PC-9 (cell line): ENCODE results near the gene FLNB. TPM values are rescaled to one million over a fixed set of nuclear protein-coding genes. Genes with fewer than 3 reads are reported as not detected.
A peak's percentile ranks its signal among the peaks of the same experiment; 100 is the strongest.

ENCODE experiments used
- BruUV-seq: library from RNA; stranded (reverse); fragments of 400-500 nt; replicated peaks from 2 replicates; lab custom pipeline; 2021; lab: Mats Ljungman, UMichigan
- CTCF ChIA-PET: fragments of 300-600 bp; sonication (Branson Sonifier 250); formaldehyde crosslinking; loops from one replicate; lab custom pipeline; 2022; ENCODE audit warnings: antibody characterized with exemption; lab: Charles Lee
- POLR2A ChIA-PET: fragments of 300-600 bp; sonication (Branson Sonifier 250); formaldehyde crosslinking; loops from one replicate; lab custom pipeline; 2022; ENCODE audit warnings: antibody characterized with exemption; ENCODE audit not compliant: unreplicated experiment; lab: Charles Lee
- DNase-seq, 2 experiments: peaks; one replicate each; pipeline versions ENCODE4 v3.0.0 to v3.0.0-alpha.2; 2015 to 2022; ENCODE audit warnings: mixed read lengths in 1 of 2
- H2AFZ ChIP-seq: fragments of 200-600 bp; sonication (generic); 2 replicates; pipeline ENCODE4 v1.8.1; 2017; ENCODE audit warnings: antibody characterized with exemption
- H3F3A ChIP-seq: fragments of 200-600 bp; sonication (generic); 2 replicates; pipeline ENCODE4 v1.8.1; 2017; ENCODE audit warnings: antibody characterized with exemption, mild to moderate bottlenecking, low read depth; ENCODE audit not compliant: insufficient read depth
- H3K27ac ChIP-seq: fragments of 200-600 bp; sonication (generic); 2 replicates; pipeline ENCODE4 v1.6.1; 2016; ENCODE audit warnings: mixed run types
- H3K27me3 ChIP-seq: fragments of 200-600 bp; sonication (generic); 2 replicates; pipeline ENCODE4 v1.6.1; 2016; ENCODE audit warnings: low read depth, mixed run types; ENCODE audit not compliant: insufficient read depth
- H3K36me3 ChIP-seq: fragments of 200-600 bp; sonication (generic); 2 replicates; pipeline ENCODE4 v1.6.1; 2016; ENCODE audit warnings: low read depth, mixed run types
- H3K4me1 ChIP-seq: fragments of 200-600 bp; sonication (generic); replicated peaks from 2 replicates; pipeline ENCODE4 v1.6.1; 2016; ENCODE audit warnings: mixed run types; ENCODE audit not compliant: insufficient read depth
- H3K4me2 ChIP-seq: fragments of 200-600 bp; sonication (generic); 2 replicates; pipeline ENCODE4 v1.6.1; 2017; ENCODE audit warnings: mixed run types
- H3K4me3 ChIP-seq: fragments of 200-600 bp; sonication (generic); 2 replicates; pipeline ENCODE4 v1.6.1; 2016; ENCODE audit warnings: mixed run types
- H3K79me2 ChIP-seq: fragments of 200-600 bp; sonication (generic); 2 replicates; pipeline ENCODE4 v1.6.1; 2017; ENCODE audit warnings: low read depth, mixed run types
- H3K9me2 ChIP-seq: fragments of 200-600 bp; sonication (generic); 2 replicates; pipeline ENCODE4 v1.8.1; 2017; ENCODE audit warnings: mild to moderate bottlenecking; ENCODE audit not compliant: insufficient read depth
- H3K9me3 ChIP-seq: fragments of 200-600 bp; sonication (generic); 2 replicates; pipeline ENCODE4 v1.8.1; 2016; ENCODE audit warnings: low read depth; ENCODE audit not compliant: insufficient read depth
- H4K20me1 ChIP-seq: fragments of 200-600 bp; sonication (generic); 2 replicates; pipeline ENCODE4 v1.8.1; 2017; ENCODE audit not compliant: insufficient read depth
- CTCF ChIP-seq: fragments of 200-600 bp; sonication (generic); conservative IDR thresholded peaks from 2 replicates; pipeline ENCODE4 v1.6.1; 2017; ENCODE audit warnings: mixed run types, antibody characterized with exemption, mild to moderate bottlenecking, moderate library complexity
- EZH2 ChIP-seq: fragments of 200-600 bp; sonication (generic); IDR thresholded peaks from 2 replicates; pipeline ENCODE4 v1.8.0; 2017; ENCODE audit warnings: antibody characterized with exemption, low read depth
- intact Hi-C: fragments of 100-400 bp; cut with micrococcal nuclease; formaldehyde crosslinking; loops from one replicate; pipeline ENCODE4 v1.10.0; 2022; ENCODE audit not compliant: unreplicated experiment
- total RNA-seq: library from RNA; stranded (reverse); gene quantifications from 2 replicates; pipeline ENCODE4 v1.2.3, GENCODE V29; 2021

The FLNB gene
- total RNA-seq, 1 experiment from 2014 or later, result 349 TPM

GRCh38 chr3:58009749-58010535 is 1.7 kb downstream of the FLNB start:
- H3K4me3 ChIP-seq, result peak overlapping the region; percentile 100
- H3K27ac ChIP-seq, result peak overlapping the region; percentile 75
- no peaks in the 10 kb centered on the region for H3K36me3 ChIP-seq
- ChIA-PET POLR2A (interaction anchor here (1.2 kb wide), 1 partner anchor 11 kb away, joined by 7 read pairs; no protein-coding TSS in a partner anchor), CTCF (interaction anchor here (0.6 to 1.1 kb wide), 2 partner anchors 39 to 73 kb away, joined by 3 to 8 read pairs; no protein-coding TSS in a partner anchor)
- H3K4me1 ChIP-seq, result peaks cover 58% of the 10 kb centered on the region
- H4K20me1 ChIP-seq, result peaks cover 56% of the 10 kb centered on the region
- TSS peak; percentile 34 for BruUV-seq
- peak overlapping the region; percentile 86 for H3K4me2 ChIP-seq
- H3K9me2 ChIP-seq, result no peaks in the 10 kb centered on the region
- DNase-seq, result peak; percentile 68 to 77
- H2AFZ ChIP-seq, result no peak overlapping the region
- H3F3A ChIP-seq, result peaks cover 27% of the 10 kb centered on the region
- no peak for TF ChIP-seq EZH2
- no peak for TF ChIP-seq CTCF
- no peaks in the 10 kb centered on the region for H3K9me3 ChIP-seq
- peaks cover 72% of the 10 kb centered on the region for H3K79me2 ChIP-seq
- intact Hi-C loops, result loop anchor here (2.0 to 10.0 kb wide), 6 partner anchors 39 to 162 kb away; no protein-coding TSS in a partner anchor
- H3K27me3 ChIP-seq, result no peaks in the 10 kb centered on the region

GRCh38 chr3:58010562-58010961 is 2.3 kb downstream of the FLNB start:
- H3K4me1 ChIP-seq, result peaks cover 58% of the 10 kb centered on the region
- H3K4me2 ChIP-seq, result peak overlapping the region; percentile 86
- peak overlapping the region; percentile 75 for H3K27ac ChIP-seq
- no peaks in the 10 kb centered on the region for H3K27me3 ChIP-seq
- H3K9me2 ChIP-seq, result no peaks in the 10 kb centered on the region
- no peaks in the 10 kb centered on the region for H3K36me3 ChIP-seq
- ChIA-PET POLR2A (interaction anchor here (1.0 to 1.3 kb wide), 3 partner anchors 11 to 52 kb away, joined by 5 to 18 read pairs (median 7); no protein-coding TSS in a partner anchor), CTCF (interaction anchor here (0.6 to 1.1 kb wide), 4 partner anchors 9 to 147 kb away, joined by 3 to 8 read pairs (median 3); no protein-coding TSS in a partner anchor)
- peaks cover 21% of the 10 kb centered on the region for H3F3A ChIP-seq
- no peaks in the 10 kb centered on the region for H3K9me3 ChIP-seq
- TF ChIP-seq CTCF, result no peak
- no peak for TF ChIP-seq EZH2
- H2AFZ ChIP-seq, result no peak overlapping the region
- H4K20me1 ChIP-seq, result peaks cover 62% of the 10 kb centered on the region
- H3K79me2 ChIP-seq, result peaks cover 78% of the 10 kb centered on the region
- no TSS peak for BruUV-seq
- DNase-seq, result no peak
- peak overlapping the region; percentile 100 for H3K4me3 ChIP-seq
- intact Hi-C loops, result loop anchor here (2.0 to 5.0 kb wide), 2 partner anchors 38 to 97 kb away; no protein-coding TSS in a partner anchor

- Histone ChIP-seq H3K79me2 (peaks cover 88% of the 10 kb centered on the region), H3K4me3 (peak overlapping the region; percentile 100; the same call in 1 of the 2 replicates), H3K4me1 (peaks cover 53% of the 10 kb centered on the region), H3K4me2 (peak overlapping the region; percentile 86), H3K9me2 (no peaks in the 10 kb centered on the region), H3K9me3 (no peaks in the 10 kb centered on the region), H3K27me3 (no peaks in the 10 kb centered on the region), H4K20me1 (peaks cover 65% of the 10 kb centered on the region), H3F3A (peaks cover 10% of the 10 kb centered on the region; the same call in 1 of the 2 replicates), H3K36me3 (no peaks in the 10 kb centered on the region), H3K27ac (peak overlapping the region; percentile 75), H2AFZ (no peak overlapping the region)
- peak in 1 of 2 experiments; percentile 31 for DNase-seq
- POLR2A ChIA-PET, result interaction anchor here (0.6 to 1.3 kb wide), 3 partner anchors 13 to 53 kb away, joined by 4 to 18 read pairs (median 5); no protein-coding TSS in a partner anchor
- TF ChIP-seq EZH2 (no peak), CTCF (no peak)
- BruUV-seq, result no TSS peak
- CTCF ChIA-PET, result interaction anchor here (0.7 to 0.8 kb wide), 2 partner anchors 8 to 49 kb away, joined by 3 read pairs; no protein-coding TSS in a partner anchor
- intact Hi-C loops, result loop anchor here (1.0 to 5.0 kb wide), 3 partner anchors 37 to 96 kb away; no protein-coding TSS in a partner anchor
Measured at GRCh38 chr3:58011580-58011979, 3.4 kb downstream of the FLNB start.
